Cerebellar cortex (tissue), 1 donor: ENCODE results near the gene TPPP.
A peak's percentile ranks its signal among the peaks of the same experiment; 100 is the strongest.

Experiments used
- DNase-seq: peaks from one replicate; pipeline ENCODE4 v3.0.0-alpha.2; 2015; ENCODE audit warnings: low spot score

Gene TPPP

DNA sequence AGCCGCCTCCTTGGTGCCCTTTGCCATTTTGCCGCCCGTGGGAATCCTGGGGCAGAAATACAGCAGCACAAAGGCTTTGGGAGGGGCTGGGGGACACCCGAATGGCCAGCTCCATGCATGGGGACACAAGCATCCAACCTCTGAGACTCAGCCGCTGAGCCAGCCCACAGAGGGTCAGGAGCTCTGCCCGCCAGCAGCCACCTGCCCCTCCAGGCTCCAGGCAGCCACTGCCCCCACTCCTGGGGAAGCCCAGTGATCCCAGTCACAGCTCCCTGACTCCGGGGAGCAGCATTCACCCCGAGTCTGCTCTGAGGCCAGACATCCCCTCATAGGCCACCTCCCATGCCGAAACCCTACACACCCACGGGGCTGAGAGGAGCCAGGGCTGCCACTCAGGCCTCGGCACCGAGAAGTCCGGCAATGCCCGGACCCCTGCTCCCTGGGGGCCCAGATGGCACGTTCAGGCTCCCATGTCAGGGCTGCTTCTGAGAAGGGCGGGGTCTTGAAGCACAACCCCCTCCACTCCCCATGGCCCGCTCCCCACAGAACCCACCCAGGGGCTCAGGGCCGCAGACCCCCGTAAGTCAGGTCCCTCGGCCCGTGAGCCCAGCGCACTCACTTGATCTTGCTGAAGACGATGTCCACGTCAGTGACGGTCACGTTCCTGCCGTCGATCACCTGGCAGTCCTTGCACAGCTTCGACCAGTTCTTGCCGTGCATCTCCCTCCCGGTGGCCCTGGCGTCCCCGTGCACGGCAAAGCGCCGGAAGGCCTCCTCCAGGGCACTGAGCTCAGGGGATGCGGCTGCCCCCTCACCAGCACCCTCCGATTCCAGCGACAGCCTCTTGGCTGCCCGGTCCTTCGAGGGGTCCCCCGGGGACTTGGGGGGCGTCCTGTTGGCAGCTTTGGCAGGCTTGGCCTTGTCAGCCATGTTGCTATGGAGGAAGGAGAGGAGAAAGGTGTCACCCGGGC, 15.7 kb downstream of the TPPP start:
- no peak for DNase-seq

DNA sequence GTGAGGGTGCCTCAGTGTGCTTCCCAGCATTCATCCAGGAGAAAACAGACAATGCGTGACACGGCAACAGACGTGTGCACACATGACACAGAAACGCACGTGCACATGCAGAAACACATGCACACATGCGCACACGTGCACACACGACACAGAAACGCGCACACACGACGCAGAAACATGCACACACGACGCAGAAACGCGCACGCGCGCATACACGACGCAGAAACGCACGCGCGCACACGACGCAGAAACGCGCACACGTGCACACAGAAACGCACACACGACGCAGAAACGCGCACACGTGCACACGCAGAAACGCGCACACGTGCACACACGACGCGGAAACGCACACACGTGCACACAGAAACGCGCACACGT, 16.5 kb downstream of the TPPP start:
- DNase-seq: no peak

DNA sequence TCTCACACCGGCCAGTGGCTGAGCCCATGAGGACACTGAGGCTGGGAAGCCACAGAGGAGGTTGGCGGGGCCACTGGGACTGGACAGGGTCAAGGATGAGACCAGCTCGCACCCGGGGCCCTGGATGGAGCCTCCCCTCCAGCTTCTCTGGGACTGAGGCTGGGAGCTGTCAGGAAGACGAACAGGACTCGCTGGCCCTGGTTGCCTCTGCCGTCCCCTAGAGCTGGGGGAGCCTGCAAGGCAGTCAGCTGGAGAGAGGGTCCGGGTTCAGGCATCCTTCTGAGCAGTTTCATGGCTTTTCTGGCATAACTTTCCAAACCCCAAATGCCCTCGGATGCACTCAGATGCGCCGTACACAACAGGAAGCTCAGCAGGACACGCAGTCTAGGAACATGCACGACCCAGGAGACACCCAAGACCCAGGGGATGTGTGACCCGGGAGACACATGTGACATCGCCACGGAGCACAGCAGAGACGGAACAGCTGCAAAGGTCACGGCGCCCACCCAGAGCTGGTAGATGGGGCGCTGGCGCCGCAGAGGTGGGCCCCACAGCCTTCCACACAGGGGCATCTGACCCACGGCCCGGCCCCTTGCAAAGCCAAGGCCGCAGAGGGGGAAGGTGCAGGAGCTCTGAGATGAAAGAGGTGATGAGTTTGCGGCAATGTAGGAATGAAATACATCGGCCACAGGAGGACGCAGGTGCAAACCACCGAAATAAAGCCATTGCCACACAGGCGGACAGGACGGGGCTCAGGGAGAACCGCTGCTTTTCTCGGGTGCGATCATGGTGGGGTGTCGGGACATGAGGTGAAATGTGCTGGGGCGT, 17.1 kb downstream of the TPPP start:
- no peak for DNase-seq

DNA sequence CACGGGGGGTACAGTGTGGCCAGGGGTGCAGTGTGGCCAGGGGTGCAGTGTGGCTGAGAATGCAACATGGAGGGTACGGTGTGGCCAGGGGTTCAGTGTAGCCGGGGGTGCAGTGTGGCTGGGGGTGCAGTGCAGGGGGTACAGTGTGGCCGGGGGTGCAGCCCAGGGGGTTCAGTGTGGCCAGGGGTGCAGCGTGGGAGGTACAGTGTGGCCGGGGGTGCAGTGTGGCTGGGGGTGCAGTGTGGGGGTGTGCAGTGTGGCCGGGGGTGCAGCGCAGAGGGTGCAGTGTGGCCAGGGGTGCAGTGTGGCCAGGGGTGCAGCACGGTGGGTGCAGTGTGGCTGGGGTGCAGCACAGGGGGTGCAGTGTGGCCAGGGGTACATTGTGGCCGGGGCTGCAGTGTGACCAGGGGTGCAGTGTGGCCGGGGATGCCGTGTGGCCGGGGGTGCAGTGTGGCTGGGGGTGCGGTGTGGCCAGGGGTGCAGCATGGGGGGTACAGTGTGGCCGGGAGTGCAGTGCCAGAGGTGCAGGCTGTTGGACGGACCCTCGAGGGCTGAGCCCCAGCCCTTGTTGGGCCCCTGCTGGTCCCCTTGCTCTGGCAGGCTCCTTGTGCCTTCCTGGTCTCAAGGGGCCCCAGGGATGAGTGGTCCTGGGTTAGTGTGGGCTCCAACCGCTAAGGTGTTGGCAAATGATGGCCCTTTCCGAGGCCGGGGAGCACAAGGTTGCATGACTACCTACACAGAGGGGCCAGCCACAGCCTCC, 17.9 kb downstream of the TPPP start:
- DNase-seq: no peak

DNA sequence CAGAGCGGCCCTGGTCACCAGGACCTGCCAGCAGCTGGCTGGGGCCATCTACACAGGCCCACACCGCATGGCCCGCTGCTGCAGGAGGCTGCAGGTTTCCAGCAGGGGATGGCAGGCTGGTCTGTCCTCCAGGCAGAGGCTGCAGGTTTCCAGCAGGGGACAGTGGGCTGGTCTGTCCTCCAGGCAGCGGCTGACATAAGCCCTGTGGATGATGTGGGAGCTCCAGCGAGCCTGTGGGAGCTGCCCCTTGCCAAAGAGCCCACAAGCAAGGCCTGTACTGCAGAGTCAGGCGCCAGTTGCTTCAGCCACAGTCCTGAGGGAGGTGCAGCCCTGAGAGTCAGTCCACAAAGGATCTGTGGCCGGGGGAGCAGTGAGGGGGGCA, 18.5 kb downstream of the TPPP start:
- peak; percentile 49 for DNase-seq

DNA sequence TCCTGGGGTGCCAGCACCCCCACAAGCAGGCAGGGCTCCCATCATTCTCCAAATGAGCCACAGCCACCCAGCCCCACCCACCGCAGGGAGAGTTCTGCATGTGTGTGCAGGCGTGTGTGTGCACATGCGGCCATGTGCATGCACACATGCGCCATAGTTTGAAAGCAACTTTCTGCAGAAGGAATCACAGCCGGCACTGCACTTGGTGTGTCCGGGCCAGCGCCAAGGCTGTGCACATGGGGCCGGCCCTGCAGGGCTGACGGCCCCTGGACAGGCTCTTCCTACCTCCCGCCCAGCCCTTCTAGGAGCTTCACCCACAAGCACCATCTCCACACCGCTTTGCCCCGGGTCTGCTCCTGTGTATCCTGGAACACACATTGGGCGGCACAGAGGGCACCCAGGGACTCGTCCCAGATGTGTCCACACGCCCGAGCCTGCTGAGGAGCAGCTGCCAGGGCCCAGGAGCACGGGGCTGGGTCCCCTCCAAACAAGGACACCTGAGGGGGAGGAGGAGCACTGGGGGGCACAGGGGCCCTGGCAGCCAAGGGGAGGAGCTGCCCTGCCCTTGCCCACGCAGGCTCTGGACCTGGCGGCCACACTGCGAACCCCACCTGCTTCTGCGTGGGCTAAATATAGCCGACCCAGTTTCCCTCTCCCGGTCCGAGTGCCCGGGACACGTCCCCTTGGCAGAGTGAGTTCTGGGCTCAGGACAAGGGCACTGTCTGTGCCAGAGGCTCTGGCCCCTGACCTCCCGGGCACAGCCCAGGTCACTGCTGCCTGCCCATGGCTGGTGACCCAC, 19.1 kb downstream of the TPPP start:
- peak; percentile 54 for DNase-seq

DNA sequence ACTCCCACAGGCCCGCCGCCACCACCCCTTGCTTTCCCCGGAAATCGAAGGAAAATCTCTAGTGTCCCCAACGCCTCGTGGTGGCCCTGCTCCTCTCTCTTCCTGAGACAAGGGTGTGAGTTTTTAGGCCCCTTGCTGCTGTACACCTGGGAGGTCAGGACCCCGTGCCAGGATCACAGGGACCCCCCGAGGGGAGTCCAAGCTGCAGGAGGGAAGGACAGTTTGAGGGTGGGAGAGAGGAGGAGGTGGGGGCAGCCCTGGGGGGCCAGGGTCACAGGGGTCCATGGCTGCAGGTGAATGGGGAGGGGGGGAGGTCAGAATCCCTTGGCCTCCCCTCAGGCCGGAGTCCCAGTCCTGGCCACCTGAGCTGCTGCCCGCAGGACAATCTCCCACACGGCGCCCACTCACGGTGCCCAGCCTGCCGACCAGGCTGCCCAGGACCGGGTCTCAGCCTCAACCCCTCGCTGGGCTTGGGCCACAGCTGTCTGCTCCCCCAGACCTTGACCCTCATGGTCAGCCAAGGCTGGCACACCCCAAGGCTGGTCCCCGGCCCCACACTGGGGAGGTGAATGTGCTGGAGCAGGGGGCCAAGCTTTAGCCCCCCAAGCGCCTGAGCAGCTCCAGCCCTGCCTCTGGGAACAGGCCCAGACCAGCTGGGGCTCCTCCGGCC, 19.9 kb downstream of the TPPP start:
- DNase-seq: no peak

DNA sequence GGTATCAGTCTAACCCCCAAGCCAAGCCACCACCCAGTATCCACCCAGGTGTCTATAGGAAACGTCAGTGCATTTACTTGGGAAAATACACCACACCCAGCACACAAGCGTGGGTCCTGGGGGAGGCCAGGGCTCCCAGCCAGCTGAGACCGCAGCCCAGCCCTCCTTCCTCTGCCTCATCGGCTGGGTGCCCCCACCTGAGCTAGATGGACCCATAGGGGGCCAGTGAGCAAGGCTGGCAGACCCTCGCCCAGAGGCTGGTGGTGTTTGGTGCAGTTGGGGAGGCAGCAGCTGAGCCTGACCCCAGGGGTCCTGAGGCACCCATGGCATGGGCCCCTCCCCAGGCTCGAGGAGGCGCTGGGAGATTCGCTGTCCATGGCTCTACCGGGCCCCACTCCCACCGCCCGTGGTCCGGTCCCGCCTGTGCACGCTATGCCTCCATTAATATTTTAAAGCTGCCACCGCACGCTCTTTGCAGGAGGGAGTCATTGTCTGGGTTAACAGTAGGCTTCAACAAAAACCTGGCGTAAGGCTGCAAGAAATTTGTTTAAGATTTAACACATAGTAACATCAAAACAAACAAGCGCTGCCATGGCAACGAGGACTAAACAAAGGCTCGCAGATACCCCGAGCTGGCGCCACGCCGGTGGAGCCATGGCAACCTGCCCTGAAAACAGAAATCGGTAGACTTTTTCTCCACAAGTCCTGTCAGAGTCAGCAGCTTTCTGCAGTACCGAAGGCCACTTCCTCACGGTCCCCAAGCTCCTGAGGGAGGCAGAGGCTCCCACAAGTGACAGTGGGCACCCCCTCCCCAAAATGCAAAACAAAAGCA, 20.6 kb downstream of the TPPP start:
- peak; percentile 67 for DNase-seq

DNA sequence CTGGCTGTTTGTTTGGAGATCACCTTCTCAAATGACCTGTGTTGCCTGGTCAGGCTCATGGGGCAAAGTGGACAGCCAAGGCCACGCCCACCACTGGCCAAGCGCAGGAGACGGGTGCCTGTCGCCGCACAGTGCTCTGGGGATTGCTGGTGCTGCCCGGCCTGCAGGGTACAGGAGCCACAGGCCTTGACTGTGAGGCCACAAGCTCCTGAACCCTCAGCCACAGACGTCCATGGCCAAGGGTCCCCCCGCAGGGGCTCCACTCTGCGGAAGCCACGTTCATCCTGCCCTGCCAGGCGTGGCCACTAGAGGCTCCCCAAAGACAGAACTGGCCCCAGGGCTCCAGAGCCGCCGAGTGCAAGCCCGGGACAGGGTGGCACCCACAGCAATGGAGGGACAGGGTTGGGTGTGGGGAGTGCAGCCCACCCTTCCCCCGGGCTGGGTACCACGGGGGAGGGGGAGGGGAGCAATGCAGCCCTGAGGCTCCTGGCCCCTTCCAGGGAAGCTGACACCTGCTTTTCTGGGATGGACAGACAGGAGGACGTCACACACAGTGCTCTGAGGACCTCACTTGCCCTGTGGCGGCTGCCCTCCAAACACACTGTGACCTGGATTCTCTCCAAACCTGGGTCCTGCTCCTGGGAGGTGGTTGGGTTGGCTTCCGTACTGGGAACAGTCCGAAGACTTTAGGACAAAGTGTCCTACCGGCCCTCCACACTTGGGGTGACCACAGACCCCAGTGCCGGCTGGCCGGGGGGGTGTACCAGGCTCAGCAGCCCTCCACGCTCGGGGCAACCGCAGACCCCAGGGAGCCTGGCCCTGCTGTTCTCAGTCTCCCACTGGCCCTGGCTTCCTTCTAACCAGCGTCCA, 21.5 kb downstream of the TPPP start:
- DNase-seq: peak; percentile 81

DNA sequence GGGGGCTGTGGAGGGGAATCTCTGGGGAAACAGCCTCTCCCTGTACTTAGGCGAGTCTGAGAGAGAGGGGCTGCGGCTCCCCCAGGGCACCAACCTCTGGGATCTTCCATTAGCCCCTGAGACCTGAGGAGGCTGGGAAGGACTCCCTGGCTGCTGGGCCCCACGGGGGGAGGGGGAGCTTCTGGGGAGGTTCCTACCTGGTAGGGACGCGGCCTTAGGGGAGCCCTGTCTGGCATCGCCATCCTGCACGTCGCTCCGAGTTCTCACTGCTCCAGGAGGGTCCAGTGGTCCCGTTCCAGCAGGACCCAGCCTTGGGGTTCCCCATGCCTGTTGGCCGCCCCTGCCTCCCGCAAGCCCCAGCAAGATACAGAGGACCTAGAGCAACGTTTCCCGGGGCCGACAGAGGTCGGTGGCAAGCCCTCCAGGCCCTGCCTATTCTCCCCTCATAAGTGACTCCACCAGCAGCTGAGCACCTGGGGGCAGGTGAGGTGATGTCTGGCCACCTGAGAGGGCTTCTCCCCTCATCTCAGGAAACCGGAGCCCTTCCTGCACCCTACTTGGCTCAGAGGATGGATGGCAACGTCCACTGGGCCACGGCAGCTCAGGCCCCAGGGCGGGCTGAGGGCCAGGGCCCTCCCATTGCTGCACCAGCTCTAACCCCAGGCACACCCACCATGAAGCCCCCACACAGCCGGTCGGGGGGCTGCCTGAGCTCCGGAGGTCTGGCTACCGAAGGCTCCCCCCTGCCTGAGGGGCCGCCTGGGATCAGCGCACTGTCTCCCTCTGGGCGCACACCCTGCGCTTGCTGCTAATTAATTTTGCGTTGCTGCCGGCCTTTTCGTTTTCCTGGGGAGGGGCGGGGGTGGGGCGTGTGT, 22.5 kb downstream of the TPPP start:
- no peak for DNase-seq

DNA sequence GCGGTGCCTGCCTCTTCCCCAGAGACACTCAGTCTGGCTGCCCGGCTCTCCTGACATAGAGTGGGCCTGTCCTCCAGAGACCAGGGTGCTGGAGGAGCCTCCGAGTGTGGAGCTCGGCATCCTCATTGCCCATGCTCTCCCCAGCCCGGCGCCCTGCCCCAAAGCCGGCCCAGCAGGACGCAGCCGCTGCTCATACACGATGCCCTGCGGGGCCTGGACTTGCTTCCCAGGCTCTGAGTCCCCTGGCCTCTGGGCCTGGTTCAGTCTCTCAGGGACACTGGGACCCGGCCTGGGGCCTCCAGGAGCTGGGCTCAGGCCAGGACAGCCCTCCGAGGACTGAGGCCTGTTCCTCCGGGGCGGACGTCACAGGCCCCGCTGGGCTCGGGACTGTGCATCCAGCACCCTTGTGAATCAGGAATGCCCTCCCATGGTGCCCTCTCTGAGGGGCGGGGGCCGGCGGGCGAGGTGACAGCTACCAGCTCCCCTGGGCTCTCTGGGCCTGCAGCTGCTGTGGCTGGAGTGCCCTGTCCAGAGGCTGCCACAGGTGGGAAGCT, 23.2 kb downstream of the TPPP start:
- no peak for DNase-seq

DNA sequence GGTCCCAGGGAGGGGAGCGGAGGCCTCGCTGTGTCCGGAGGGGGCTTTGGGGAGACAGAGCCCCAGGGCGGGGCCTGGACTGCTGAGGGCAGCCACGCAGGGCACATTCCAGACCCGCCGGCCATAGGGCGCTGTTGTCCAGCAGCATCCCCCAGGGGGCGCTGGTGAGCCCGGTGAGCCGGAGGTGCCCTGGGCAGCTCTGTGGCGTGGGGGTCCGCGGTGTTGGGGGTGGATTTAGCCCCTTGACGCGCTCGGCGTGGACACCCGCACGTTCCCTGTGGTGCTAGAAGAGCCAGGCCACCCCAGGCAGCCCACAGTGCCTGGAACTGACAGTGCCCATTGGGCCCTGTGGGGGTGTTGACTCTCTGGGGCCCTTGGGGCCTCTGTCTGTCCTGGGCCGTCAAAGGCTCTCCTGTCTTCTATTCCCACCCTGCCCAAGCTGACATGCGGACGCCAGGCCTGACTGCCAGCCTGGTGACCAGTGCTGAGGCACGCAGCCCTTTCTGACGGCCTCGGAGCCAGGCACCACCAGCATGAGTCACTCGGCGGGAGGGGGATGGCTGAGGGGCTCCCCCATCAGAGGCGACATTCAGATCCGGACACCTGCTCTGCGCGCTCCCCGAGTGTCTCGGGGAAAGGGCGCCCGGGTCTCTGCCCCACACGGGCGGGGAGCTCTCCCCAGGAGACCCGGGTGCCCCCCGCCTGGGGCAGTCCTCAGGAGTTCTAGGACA, 23.9 kb downstream of the TPPP start:
- no peak for DNase-seq

DNA sequence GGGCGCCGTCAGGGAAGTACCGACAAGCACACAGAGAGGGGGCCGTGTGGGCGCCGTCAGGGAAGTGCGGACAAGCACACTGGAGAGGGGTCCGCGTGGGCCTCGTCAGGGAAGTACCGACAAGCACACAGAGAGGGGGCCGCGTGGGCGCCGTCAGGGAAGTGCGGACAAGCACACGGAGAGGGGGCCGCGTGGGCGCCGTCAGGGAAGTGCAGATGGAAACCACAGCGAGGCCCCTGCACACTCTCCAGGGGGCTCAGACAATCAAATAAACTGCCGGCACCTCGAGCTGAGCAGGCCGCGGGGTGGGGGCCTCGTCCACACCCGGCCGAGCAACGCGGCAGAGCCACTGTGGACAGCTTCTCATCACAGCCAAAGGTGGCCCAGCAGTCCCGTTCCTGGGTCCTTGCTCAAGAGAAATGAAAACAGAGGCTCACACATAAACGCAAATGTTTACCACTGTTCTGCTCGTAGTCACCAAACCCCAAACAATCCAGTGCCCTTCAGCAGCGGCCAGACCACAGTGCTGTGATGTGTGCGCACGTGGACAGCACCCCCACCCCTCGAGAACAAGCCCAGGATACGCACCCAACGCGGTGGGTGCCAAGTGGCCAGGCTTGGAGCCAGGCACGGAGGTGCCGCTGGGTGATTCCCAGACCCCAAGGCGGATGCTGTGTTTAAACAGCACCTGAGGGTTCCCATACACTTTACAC, 24.7 kb downstream of the TPPP start:
- DNase-seq: no peak

DNA sequence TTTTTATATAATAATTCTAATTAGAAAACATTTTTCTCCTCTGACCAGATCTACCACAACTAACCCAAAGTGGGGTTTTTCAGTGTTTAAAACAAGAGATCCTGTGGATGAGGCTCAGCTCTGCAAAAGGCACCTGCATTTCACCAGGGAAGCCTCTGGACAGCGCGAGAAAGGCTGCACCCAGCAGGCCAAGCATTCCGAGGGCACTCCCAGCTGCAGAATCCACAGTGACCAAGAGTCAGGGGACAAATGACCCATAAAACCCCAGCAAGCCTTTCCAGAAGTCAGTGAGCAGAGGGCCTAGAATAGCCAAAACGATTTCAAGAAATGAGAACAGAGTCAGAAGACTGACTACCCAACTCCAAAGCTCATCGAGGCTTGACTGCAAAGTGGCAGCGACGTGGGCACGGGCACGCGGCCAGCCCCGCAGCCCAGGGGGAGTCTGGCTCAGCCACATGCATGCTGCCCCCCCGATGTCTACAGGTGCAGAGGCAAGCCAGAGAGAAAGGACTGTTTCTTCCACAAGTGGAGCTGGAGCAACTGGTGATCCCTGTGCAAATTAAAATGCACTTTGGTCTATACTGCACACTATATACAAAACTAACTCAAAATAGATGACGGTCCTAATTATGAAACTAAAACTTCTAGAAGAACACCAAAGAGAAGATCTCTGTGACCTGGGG, 26.2 kb downstream of the TPPP start:
- no peak for DNase-seq

DNA sequence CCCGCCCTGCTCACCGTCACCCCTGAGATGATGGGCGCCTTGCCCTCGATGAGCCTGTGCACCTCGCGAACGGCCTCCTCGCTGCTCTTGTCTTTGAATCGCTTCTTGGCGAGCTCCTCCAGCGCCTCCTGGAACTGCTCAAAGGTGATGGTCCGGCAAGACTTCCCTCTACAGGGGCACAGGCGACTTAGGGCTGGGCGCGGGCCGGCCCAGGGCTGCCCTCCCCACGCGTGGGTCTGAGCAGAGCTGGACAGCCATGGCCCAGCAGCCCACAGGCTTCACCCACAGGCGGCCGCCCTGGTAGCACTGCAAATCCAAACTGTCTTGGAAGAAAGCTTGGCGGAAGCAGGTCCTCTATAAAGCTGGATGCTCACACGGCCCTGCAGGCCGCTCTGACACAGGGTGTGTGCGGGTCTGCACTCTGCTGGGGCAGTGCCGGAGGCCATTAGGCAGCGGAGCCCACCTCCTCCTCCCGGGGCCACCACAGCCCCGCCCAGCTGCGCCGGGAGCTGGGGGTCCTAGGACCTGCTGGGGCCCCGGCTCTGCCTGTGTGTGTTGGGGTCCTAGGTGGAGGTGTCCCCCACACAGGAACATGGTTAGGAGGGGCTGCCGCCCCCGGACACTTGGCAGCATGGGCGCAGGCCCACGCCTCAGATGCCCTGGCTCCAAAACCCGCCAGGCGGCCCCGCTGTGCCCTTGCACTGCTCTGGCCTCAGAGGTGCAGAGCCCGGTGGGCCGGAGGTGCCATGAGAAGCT, 27.0 kb downstream of the TPPP start:
- no peak for DNase-seq
